ENCODE results near the gene ALDOC. TPM values are rescaled to one million over a fixed set of nuclear protein-coding genes. Genes with fewer than 3 reads are reported as not detected.

The ALDOC gene
- total and polyA plus RNA-seq, 10 of the 15 experiments (the other 5 are each of a cell fraction or from before 2014, with no cell fraction given), result 16.0 to 268 (median 78.2) TPM

DNA sequence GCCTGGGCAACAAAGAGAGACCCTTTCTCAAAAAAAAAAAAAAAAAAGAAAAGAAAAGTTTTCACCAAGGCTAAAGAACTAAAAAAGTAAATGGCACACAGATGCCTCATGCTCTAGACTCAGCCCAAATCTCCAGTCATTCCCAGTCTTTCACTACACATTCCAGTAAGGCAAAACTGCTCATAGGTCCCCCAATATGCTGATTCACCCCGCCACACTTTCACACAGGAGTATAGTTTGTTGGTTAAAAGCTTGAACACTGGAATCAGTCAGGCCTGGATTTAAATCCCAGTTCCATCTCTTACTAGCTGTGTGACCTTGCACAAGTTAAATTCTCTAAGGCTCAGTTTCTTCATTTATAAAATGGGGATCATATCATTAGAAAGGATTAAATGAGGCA is 7.2 kb downstream of the ALDOC start:
- WGBS (ENCODE audit: insufficient coverage, insufficient replicate concordance, low lambda C conversion rate, missing lambda C conversion rate), result 89% methylated on average over 1 of the region's 1 CpG
- ATAC-seq (no peak), DNase-seq (ENCODE audit: low read depth, low spot score) (no peak), FAIRE-seq (no peak)
- peaks cover 0 to 9% of the 10 kb centered on the region in 2 experiments; a peak in 2 of 4 replicates for H3K36me3 ChIP-seq (ENCODE audit: control insufficient read depth in 2 of 2, insufficient read depth in 2 of 2, low read length in 1 of 2)
- TF ChIP-seq WRNIP1 (IDR thresholded peaks at IDR 0.05; ENCODE audit: borderline replicate concordance, low read depth, low read length), result no peak
- no peak for TF ChIP-seq SMAD5 (IDR thresholded peaks at IDR 0.05; ENCODE audit: low read depth)
- TF ChIP-seq SPI1 (IDR thresholded peaks at IDR 0.05; ENCODE audit: borderline replicate concordance, insufficient read depth, low read depth, low read length), result no peak
- TF ChIP-seq, protein P1, sequence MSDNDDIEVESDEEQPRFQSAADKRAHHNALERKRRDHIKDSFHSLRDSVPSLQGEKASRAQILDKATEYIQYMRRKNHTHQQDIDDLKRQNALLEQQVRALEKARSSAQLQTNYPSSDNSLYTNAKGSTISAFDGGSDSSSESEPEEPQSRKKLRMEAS (IDR thresholded peaks at IDR 0.05; ENCODE audit: low read depth, low read length), result no peak
- no peak for TF ChIP-seq BRCA1 (IDR thresholded peaks at IDR 0.05; ENCODE audit: low read depth, low read length)
- TF ChIP-seq CEBPB (IDR thresholded peaks at IDR 0.05; ENCODE audit: borderline replicate concordance in 1 of 2, low read depth in 2 of 2, low read length in 2 of 2), result no peak
- no peak for TF ChIP-seq MYC (IDR thresholded peaks at IDR 0.05; ENCODE audit: insufficient read depth, insufficient read length, insufficient replicate concordance, low read length, severe bottlenecking)
- no peak for TF ChIP-seq GATAD2B (conservative IDR thresholded peaks at IDR 0.05; ENCODE audit: low read depth)
- no peak for TF ChIP-seq MEF2B (IDR thresholded peaks at IDR 0.05; ENCODE audit: partially characterized antibody, poor library complexity, severe bottlenecking)
- TF ChIP-seq NFIC (IDR thresholded peaks at IDR 0.05; ENCODE audit: low read depth, low read length), result no peak
- TF ChIP-seq DPF2 (IDR thresholded peaks at IDR 0.05), result no peak
- TF ChIP-seq, protein P2, sequence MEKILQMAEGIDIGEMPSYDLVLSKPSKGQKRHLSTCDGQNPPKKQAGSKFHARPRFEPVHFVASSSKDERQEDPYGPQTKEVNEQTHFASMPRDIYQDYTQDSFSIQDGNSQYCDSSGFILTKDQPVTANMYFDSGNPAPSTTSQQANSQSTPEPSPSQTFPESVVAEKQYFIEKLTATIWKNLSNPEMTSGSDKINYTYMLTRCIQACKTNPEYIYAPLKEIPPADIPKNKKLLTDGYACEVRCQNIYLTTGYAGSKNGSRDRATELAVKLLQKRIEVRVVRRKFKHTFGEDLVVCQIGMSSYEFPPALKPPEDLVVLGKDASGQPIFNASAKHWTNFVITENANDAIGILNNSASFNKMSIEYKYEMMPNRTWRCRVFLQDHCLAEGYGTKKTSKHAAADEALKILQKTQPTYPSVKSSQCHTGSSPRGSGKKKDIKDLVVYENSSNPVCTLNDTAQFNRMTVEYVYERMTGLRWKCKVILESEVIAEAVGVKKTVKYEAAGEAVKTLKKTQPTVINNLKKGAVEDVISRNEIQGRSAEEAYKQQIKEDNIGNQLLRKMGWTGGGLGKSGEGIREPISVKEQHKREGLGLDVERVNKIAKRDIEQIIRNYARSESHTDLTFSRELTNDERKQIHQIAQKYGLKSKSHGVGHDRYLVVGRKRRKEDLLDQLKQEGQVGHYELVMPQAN (conservative IDR thresholded peaks at IDR 0.05), result no peak
- TF ChIP-seq, protein P3, sequence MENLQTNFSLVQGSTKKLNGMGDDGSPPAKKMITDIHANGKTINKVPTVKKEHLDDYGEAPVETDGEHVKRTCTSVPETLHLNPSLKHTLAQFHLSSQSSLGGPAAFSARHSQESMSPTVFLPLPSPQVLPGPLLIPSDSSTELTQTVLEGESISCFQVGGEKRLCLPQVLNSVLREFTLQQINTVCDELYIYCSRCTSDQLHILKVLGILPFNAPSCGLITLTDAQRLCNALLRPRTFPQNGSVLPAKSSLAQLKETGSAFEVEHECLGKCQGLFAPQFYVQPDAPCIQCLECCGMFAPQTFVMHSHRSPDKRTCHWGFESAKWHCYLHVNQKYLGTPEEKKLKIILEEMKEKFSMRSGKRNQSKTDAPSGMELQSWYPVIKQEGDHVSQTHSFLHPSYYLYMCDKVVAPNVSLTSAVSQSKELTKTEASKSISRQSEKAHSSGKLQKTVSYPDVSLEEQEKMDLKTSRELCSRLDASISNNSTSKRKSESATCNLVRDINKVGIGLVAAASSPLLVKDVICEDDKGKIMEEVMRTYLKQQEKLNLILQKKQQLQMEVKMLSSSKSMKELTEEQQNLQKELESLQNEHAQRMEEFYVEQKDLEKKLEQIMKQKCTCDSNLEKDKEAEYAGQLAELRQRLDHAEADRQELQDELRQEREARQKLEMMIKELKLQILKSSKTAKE (IDR thresholded peaks at IDR 0.05; ENCODE audit: low read depth, poor library complexity, severe bottlenecking), result no peak
- ChIA-PET RAD21 (ENCODE audit: unreplicated experiment) (interaction anchor here (0.7 to 7.1 kb wide), 4 partner anchors 10 to 29 kb away, joined by 3 to 102 read pairs (median 14); partner anchors contain the start of genes SPAG5 and UNC119), POLR2A (interaction anchor here (0.6 to 9.9 kb wide), 9 partner anchors 10 to 527 kb away, joined by 3 to 148 read pairs (median 7); partner anchors contain the start of genes SPAG5 and UNC119), CTCF (interaction anchor here (1.0 to 6.6 kb wide), 7 partner anchors 7 to 78 kb away, joined by 3 to 83 read pairs (median 8); partner anchors contain the start of genes ALDOC, RSKR and UNC119), SMC1A (ENCODE audit: uncharacterized antibody, unreplicated experiment) (interaction anchor here (0.6 to 8.3 kb wide), 5 partner anchors 11 to 26 kb away, joined by 3 to 89 read pairs (median 3); no protein-coding TSS in a partner anchor)
- in situ Hi-C loops (cut with MboI), result loop anchor here (25.0 kb wide), 1 partner anchor 1082 kb away; no protein-coding TSS in a partner anchor
- no peaks in the 10 kb centered on the region for H3K27me3 ChIP-seq (replicated peaks in 1 of 2; ENCODE audit: control insufficient read depth in 2 of 2, insufficient read depth in 2 of 2, low read length in 1 of 2)
- intact Hi-C loops (cut with micrococcal nuclease; ENCODE audit: unreplicated experiment), result no loop called here
- no peaks in the 10 kb centered on the region for H4K20me1 ChIP-seq (ENCODE audit: control insufficient read depth, insufficient read depth)
- H3K4me2 ChIP-seq (ENCODE audit: control insufficient read depth, insufficient read depth), result peak overlapping the region; percentile 81
- H2AFZ ChIP-seq (ENCODE audit: control insufficient read depth, low read depth, low read length), result no peak overlapping the region
- H3K9ac ChIP-seq (ENCODE audit: control insufficient read depth, insufficient read depth, low read length), result no peak overlapping the region
- peaks cover 70% of the 10 kb centered on the region for H3K79me2 ChIP-seq (ENCODE audit: control insufficient read depth, insufficient read depth, low read length)
- H3K4me1 ChIP-seq (ENCODE audit: control insufficient read depth, insufficient read depth, low read length), result peaks cover 15% of the 10 kb centered on the region
- H3K27ac ChIP-seq (ENCODE audit: control insufficient read depth, insufficient read depth), result no peak overlapping the region
- no peaks in the 10 kb centered on the region for H3K9me3 ChIP-seq (replicated peaks; ENCODE audit: control insufficient read depth, insufficient read depth, low read length)
- H3K4me3 ChIP-seq, result peak overlapping the region; percentile 90
- TSS peak; percentile 67 for BruUV-seq (replicated peaks)
